GM20000 (cell line): ENCODE measurements around the gene TMEM208.
A peak's percentile ranks its signal among the peaks of the same experiment; 100 is the strongest.

ENCODE experiments used
- DNase-seq: peaks from one replicate; pipeline ENCODE4 v3.0.0; 2012; ENCODE audit warnings: low spot score
- TF ChIP-seq, protein P1 (sequence below): IDR thresholded peaks from 2 replicates; pipeline ENCODE4 v1.5.1; 2012; ENCODE audit warnings: mild to moderate bottlenecking, control low read depth; ENCODE audit errors: extremely low read depth, missing control alignments

TMEM208 gene

DNA sequence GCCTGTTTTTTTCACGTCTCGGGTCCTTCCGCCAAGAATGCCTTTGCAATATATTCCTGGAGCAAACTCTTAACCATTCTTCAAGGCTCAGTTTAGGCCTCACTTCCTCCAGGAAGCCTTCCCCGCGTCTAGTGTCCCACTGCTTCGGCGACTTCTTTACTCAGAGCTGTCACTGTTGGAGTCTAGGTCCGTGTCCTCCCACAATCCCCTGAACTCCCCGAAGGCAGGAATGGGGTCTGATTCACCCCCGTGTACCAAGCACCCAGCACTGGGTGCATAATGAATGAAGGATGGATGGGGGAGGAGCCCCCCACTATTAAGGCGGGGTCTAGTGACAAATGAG, 43.7 kb upstream of the TMEM208 start:
- TF ChIP-seq, protein P1, sequence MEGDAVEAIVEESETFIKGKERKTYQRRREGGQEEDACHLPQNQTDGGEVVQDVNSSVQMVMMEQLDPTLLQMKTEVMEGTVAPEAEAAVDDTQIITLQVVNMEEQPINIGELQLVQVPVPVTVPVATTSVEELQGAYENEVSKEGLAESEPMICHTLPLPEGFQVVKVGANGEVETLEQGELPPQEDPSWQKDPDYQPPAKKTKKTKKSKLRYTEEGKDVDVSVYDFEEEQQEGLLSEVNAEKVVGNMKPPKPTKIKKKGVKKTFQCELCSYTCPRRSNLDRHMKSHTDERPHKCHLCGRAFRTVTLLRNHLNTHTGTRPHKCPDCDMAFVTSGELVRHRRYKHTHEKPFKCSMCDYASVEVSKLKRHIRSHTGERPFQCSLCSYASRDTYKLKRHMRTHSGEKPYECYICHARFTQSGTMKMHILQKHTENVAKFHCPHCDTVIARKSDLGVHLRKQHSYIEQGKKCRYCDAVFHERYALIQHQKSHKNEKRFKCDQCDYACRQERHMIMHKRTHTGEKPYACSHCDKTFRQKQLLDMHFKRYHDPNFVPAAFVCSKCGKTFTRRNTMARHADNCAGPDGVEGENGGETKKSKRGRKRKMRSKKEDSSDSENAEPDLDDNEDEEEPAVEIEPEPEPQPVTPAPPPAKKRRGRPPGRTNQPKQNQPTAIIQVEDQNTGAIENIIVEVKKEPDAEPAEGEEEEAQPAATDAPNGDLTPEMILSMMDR: no peak

DNA sequence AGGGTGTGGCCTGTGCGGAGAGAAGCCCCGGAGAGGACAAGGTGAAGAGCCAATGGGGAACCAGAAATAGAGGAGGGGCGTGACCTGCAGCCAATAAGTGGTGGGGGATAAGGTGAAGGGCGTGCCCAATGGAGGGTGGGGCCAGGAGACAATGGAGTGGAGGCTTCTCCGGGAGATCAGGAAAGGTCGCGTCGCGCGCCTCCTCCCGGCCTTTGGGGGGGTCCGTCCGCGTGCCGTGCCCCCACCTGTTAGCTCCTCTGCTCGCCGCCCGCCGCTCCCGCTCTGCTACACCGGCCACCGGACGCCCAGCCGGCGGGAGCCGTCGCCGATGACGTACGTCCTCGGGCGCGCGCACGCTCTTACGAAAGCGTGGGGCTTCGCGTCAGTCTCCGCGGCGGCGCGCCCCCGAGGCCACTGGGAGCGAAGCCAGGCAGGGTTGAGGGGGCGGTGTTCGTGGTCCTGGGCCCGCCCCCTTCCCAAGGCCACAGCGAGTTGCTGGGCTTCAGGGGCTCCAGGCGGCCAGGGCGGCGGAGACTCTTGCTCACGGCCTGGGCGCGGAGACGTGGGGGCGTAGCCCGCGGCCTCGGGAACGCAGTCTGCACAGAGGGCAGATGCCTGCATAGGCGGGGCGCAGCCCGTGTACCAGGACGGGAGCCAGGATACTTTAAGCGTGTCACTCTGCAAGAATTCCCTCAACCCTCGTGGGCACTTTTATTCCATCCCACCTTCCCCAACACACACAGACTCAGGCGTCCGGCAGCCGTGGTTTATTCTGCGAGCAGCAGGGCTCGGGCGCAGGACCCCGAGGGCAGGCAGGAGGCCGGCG, 43.1 kb upstream of the TMEM208 start, which contains the start of gene MATCAP1:
MATCAP1 (minus strand) TSS at position 337 of the 826 bp plus-strand sequence. CDS start 3,353 bp downstream, outside the sequence.
- TF ChIP-seq, protein P1: no peak
- DNase-seq: peak; percentile 100

More for the DNA sequence above, 43.7 kb upstream of the TMEM208 start:
- DNase-seq: no peak

DNA sequence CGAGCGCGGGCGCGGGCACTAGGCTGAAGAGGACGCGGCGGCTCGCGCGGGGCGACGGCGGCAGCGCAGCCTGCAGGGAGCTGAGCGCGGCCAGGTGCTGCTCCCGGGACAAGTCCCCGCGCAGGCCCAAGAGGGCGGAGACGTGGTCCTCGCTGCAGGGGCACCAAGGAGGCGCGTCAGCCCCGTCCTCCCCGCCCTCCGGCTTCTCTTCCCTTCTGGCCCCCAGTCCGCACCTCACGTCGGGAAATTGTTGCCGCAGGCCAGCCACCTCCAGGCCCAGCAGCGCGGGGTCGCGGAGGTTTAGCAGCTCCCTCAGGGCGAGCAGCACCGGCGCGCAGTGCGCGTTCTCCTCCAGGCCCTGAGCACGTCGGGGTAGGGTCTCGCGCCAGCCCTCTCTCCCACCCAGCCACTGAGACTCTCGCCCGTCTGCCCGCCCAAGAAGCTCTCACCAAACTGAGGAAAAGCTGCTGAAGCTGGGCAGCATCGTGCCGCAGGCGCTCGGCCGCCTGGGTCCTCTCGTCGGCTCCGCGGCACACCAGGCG, 42.4 kb upstream of the TMEM208 start:
- peak; percentile 47 for DNase-seq
- TF ChIP-seq, protein P1: no peak

DNA sequence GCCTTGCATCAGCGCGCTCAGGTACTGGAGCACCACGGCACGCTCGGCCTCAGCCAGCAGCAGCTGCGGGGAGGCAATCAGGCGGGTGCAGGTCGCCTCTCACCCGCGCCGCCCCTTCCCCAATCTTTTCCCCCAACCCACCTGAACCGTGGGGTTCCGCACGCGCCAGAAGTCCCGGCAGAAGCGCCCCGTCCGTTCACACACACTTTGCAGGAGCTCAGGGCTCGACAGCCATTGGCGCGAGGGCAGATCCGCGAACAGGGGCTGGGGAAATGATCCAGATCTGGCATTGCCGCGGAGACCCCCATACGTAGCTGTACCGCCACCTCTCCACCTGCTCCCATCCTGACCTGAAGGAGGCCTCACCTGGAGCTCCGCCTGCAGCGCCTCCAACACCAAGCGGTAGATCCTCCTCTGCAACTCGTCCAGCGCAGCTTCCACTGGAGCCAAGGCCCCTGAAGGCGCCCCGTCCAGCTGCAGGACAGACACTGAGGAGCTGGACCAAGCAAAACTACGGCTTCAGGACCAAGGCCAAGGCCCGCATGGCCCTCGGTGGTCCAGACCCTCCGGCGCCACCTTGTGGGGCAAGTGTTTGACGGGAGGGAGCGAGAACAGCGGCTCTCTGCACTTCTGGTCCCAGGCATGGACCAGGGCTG, 41.8 kb upstream of the TMEM208 start:
- TF ChIP-seq, protein P1: peak; percentile 78
- DNase-seq: peak; percentile 87

DNA sequence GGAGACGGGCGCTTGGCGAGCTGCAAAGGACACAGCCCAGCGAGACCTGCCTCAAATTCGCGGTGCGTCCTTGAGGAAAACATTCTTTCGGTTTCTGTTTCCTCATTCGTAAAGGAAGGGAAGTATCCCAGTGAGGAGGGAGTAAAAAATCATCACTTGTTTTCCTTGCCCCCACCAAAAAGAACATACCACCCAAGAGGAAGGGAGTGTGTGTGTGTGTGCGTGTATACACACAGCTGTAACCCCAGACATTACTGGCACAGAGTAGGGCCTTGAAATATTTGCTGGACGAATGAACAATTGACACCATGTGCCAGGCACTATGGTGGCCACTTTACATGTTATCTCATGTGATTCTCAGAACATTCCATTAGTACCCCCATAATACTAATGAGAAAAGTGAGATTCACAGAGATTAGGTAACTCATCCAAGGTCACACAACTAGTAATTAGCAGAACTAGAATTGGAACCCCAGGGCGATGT, 41.2 kb upstream of the TMEM208 start:
- DNase-seq: no peak
- TF ChIP-seq, protein P1: no peak

DNA sequence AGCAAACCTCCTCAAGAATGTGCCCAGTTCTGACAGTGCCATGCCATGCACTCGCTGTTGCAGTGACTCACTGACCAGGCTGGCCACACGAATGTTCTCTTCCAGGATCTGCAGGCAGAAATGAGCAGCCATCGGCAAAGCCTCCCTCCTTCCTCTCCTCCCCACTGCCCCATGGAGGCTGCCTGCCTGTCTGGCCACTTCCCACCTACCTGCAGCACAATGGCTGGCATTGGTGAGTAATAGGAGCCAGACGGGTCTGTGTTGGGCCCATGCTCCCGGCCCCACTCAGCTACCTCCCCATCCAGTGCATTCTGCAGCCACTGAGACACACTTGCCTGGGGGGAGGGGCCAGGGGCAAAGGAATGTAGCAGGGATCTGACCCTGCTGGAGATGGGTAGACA, 40.4 kb upstream of the TMEM208 start:
- no peak for DNase-seq
- TF ChIP-seq, protein P1: no peak

DNA sequence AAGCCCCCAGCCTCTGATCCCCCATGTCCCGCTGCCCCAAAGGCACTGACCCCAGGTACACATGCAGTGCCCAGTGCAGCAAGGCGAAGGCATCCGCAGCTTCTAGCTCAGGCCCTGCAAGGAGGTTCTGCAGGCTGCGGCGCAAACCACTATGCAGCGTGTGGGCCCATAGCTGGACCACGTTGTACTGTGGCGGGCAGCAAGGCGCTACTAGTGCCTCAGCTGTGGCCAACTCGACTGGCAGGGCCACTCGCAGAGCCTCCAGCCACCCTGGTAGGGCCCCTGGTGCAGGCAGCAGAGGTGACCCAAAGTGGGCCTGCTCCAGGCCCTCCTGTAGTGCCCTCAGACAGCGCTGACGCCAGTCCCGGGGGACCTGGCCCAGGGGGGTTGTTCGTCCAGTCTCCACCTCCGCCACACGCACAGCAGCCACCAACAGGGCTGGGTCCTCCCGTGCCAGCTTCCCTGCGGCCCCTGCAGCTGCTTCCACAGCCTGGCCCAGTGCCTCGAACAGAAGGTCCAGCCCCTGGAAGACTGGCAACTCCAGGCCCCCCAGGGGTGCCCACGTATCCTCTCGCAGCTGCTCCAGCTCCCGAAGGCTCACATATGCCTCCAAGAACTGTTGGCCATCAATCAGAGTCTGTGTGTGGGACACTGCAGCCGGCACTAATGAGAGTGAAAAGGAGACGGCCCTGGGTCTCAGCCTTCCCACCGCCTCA, 39.6 kb upstream of the TMEM208 start:
- TF ChIP-seq, protein P1: no peak
- DNase-seq: no peak
